ENCODE data around the gene SPTBN4.

SPTBN4 gene

DNA sequence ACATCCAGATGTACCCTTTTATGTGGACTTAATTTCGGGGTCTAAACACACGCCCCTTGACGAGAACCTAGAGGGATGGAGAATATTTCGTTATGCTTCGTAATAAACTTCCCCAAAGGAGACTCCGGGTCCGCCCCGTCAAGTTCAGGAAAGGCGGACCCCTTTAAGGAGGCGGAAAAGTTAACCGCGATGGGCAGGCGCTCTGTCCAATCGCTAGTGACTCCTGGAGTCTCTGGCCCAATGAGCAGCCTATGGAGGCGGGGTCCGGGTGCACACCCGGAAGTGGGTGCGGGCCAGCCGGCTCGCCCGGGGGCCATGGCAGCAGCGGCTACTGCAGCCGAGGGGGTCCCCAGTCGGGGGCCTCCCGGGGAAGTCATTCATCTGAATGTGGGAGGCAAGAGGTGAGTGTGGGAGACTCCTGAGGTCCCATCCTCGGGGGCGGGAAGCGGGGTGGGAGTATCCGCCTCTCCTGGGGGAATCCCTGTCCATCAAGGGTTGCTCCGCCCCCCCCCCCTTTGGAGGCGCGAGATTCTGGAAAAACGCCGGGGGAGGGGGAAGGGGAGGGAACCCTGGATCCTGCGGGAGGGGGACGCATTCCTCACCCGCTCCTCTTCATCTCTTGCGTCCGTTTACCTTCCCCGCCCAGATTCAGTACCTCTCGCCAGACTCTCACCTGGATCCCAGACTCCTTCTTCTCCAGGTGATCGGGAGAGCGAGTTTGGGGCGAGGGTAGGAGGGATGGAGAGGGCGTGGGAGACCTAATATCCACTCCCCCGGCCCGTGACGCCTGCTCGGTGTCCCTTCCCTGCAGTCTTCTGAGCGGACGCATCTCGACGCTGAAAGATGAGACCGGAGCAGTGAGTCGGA is 110.0 kb downstream of the SPTBN4 start, which contains the start of gene SHKBP1:
SHKBP1 (plus strand) TSS at position 289 of the 867 bp plus-strand sequence; CDS start at position 316, 27 bp downstream.
- TF ChIP-seq EZH2phosphoT487 (IDR thresholded peaks at IDR 0.05; ENCODE audit: borderline replicate concordance) = no peak
- TF ChIP-seq, protein P1, sequence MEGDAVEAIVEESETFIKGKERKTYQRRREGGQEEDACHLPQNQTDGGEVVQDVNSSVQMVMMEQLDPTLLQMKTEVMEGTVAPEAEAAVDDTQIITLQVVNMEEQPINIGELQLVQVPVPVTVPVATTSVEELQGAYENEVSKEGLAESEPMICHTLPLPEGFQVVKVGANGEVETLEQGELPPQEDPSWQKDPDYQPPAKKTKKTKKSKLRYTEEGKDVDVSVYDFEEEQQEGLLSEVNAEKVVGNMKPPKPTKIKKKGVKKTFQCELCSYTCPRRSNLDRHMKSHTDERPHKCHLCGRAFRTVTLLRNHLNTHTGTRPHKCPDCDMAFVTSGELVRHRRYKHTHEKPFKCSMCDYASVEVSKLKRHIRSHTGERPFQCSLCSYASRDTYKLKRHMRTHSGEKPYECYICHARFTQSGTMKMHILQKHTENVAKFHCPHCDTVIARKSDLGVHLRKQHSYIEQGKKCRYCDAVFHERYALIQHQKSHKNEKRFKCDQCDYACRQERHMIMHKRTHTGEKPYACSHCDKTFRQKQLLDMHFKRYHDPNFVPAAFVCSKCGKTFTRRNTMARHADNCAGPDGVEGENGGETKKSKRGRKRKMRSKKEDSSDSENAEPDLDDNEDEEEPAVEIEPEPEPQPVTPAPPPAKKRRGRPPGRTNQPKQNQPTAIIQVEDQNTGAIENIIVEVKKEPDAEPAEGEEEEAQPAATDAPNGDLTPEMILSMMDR (conservative IDR thresholded peaks at IDR 0.05; ENCODE audit: low read length) = no peak
- peak within 1 kb of the TSS; percentile 94 for H3K4me3 ChIP-seq (ENCODE audit: low read length, poor library complexity, severe bottlenecking)
- H3K4me2 ChIP-seq (ENCODE audit: low read depth, low read length, poor library complexity, severe bottlenecking) = peak within 1 kb of the TSS; percentile 85
- no peaks in the 10 kb centered on the region for H3F3A ChIP-seq (ENCODE audit: low read depth)
- no peaks in the 10 kb centered on the region for H3K9me2 ChIP-seq (replicated peaks; ENCODE audit: low read depth, low read length)
- peak within 1 kb of the TSS; percentile 80 for H3K9ac ChIP-seq (ENCODE audit: low read depth, low read length, poor library complexity, severe bottlenecking)
- H2AFZ ChIP-seq (ENCODE audit: low read length) = peak within 1 kb of the TSS; percentile 88
- peaks cover 18% of the 10 kb centered on the region for H3K4me1 ChIP-seq (ENCODE audit: insufficient read depth, low read length, poor library complexity, severe bottlenecking)
- H3K27me3 ChIP-seq (ENCODE audit: insufficient read depth, low read length, poor library complexity, severe bottlenecking) = no peaks in the 10 kb centered on the region
- peaks cover 17% of the 10 kb centered on the region for H3K79me2 ChIP-seq (ENCODE audit: insufficient read depth, low read length)
- H3K36me3 ChIP-seq (ENCODE audit: insufficient read depth, low read length) = peaks cover 10% of the 10 kb centered on the region; the same call in 1 of the 2 replicates
- peaks cover 3% of the 10 kb centered on the region for H4K20me1 ChIP-seq (ENCODE audit: insufficient read depth, low read length, poor library complexity, severe bottlenecking)
- no peaks in the 10 kb centered on the region for H3K9me3 ChIP-seq (ENCODE audit: insufficient read depth, low read depth, low read length)

DNA sequence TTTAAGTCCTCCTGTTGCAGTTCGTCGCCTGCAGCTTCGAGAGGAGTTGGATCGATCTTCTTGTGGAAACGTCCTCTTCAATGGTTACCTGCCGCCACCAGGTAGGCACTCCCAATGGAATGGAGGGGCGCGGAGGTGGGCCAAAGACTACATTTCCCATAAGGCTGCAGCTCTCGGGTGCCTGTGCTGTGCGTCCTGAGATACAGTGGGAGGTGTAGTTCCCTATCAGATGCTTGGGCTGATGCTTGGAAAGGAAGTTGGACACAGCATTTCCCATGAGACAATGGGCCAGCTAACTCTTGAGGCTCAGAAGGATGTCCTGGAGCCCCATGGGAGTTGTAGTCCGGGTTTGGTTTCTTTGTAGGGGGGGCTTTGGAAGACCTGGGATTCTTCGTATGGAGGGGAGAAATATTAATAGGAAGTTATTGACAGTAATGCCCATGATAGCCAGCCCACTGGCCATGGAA is 111.7 kb downstream of the SPTBN4 start:
- Histone ChIP-seq H3K4me1 (ENCODE audit: insufficient read depth, low read length, poor library complexity, severe bottlenecking) (peaks cover 18% of the 10 kb centered on the region), H3K9me3 (ENCODE audit: insufficient read depth, low read depth, low read length) (no peaks in the 10 kb centered on the region), H3K4me2 (ENCODE audit: low read depth, low read length, poor library complexity, severe bottlenecking) (peak overlapping the region; percentile 85), H3K36me3 (ENCODE audit: insufficient read depth, low read length) (peaks cover 10% of the 10 kb centered on the region; the same call in 1 of the 2 replicates), H3K9ac (ENCODE audit: low read depth, low read length, poor library complexity, severe bottlenecking) (no peak overlapping the region), H3K27me3 (ENCODE audit: insufficient read depth, low read length, poor library complexity, severe bottlenecking) (no peaks in the 10 kb centered on the region), H3K4me3 (ENCODE audit: low read length, poor library complexity, severe bottlenecking) (peak overlapping the region; percentile 94), H2AFZ (ENCODE audit: low read length) (no peak overlapping the region), H3K9me2 (replicated peaks; ENCODE audit: low read depth, low read length) (no peaks in the 10 kb centered on the region), H4K20me1 (ENCODE audit: insufficient read depth, low read length, poor library complexity, severe bottlenecking) (peaks cover 3% of the 10 kb centered on the region), H3K79me2 (ENCODE audit: insufficient read depth, low read length) (peaks cover 17% of the 10 kb centered on the region), H3F3A (ENCODE audit: low read depth) (no peaks in the 10 kb centered on the region)
- no peak for TF ChIP-seq EZH2phosphoT487 (IDR thresholded peaks at IDR 0.05; ENCODE audit: borderline replicate concordance)
- TF ChIP-seq, protein P1 (conservative IDR thresholded peaks at IDR 0.05; ENCODE audit: low read length) = no peak

DNA sequence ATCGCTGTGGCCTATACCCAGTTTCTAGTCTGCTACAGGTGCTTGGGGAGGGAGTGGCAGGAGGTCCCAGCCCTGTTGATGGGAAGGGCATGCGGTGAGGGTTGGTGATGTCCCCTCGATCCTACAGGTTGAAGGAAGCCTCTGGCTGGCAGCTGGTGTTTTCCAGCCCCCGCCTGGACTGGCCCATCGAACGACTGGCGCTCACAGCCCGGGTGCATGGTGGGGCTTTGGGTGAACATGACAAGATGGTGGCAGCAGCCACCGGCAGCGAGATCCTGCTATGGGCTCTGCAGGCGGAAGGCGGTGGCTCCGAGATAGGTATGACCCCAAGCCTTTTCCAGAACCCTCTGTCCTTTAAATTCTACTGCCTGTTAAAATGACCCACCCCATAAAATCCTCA is 113.8 kb downstream of the SPTBN4 start:
- Histone ChIP-seq H2AFZ (ENCODE audit: low read length) (no peak overlapping the region), H3K36me3 (ENCODE audit: insufficient read depth, low read length) (peaks cover 10% of the 10 kb centered on the region; the same call in 1 of the 2 replicates), H3K79me2 (ENCODE audit: insufficient read depth, low read length) (peaks cover 17% of the 10 kb centered on the region), H3K4me3 (ENCODE audit: low read length, poor library complexity, severe bottlenecking) (no peak overlapping the region), H3K9ac (ENCODE audit: low read depth, low read length, poor library complexity, severe bottlenecking) (no peak overlapping the region), H3K9me3 (ENCODE audit: insufficient read depth, low read depth, low read length) (no peaks in the 10 kb centered on the region), H3K9me2 (replicated peaks; ENCODE audit: low read depth, low read length) (no peaks in the 10 kb centered on the region), H3K27me3 (ENCODE audit: insufficient read depth, low read length, poor library complexity, severe bottlenecking) (no peaks in the 10 kb centered on the region), H3K4me2 (ENCODE audit: low read depth, low read length, poor library complexity, severe bottlenecking) (no peak overlapping the region), H3F3A (ENCODE audit: low read depth) (no peaks in the 10 kb centered on the region), H4K20me1 (ENCODE audit: insufficient read depth, low read length, poor library complexity, severe bottlenecking) (peaks cover 3% of the 10 kb centered on the region), H3K4me1 (ENCODE audit: insufficient read depth, low read length, poor library complexity, severe bottlenecking) (peaks cover 18% of the 10 kb centered on the region)
- TF ChIP-seq, protein P1 (conservative IDR thresholded peaks at IDR 0.05; ENCODE audit: low read length) = no peak
- TF ChIP-seq EZH2phosphoT487 (IDR thresholded peaks at IDR 0.05; ENCODE audit: borderline replicate concordance) = no peak

All from Loucy (cell line).